GM19193 (cell line): ENCODE data around the gene CFAP299.

ENCODE experiments used
- POLR2A ChIP-seq: IDR thresholded peaks from 4 replicates; pipeline ENCODE4 v1.6.1; 2011; ENCODE audit not compliant: insufficient read depth, insufficient read length; ENCODE audit errors: extremely low read depth

The CFAP299 gene

GRCh38 chr4:80540785-80541469, 205.4 kb downstream of the CFAP299 start:
- TF ChIP-seq POLR2A: no peak

GRCh38 chr4:80542747-80543146, 207.2 kb downstream of the CFAP299 start:
- TF ChIP-seq POLR2A: no peak

GRCh38 chr4:80560337-80560736, 224.8 kb downstream of the CFAP299 start:
- TF ChIP-seq POLR2A: no peak

GRCh38 chr4:80566203-80566872, 230.8 kb downstream of the CFAP299 start:
- TF ChIP-seq POLR2A: no peak

GRCh38 chr4:80568891-80569290, 233.4 kb downstream of the CFAP299 start:
- TF ChIP-seq POLR2A: no peak

GRCh38 chr4:80576796-80577195, 241.3 kb downstream of the CFAP299 start:
- TF ChIP-seq POLR2A: no peak

- TF ChIP-seq POLR2A: no peak
These were observed 242.5 kb downstream of the CFAP299 start for GRCh38 chr4:80578001-80578400.

GRCh38 chr4:80585542-80585941, 250.0 kb downstream of the CFAP299 start:
- TF ChIP-seq POLR2A: no peak

- TF ChIP-seq POLR2A: no peak
These were observed 251.2 kb downstream of the CFAP299 start for GRCh38 chr4:80586716-80587115.

- no peak for TF ChIP-seq POLR2A
These were observed 252.4 kb downstream of the CFAP299 start for GRCh38 chr4:80587871-80588385.

- TF ChIP-seq POLR2A: no peak
These were observed 257.4 kb downstream of the CFAP299 start for GRCh38 chr4:80592950-80593349.

GRCh38 chr4:80594701-80595100, 259.2 kb downstream of the CFAP299 start:
- TF ChIP-seq POLR2A: no peak

GRCh38 chr4:80608281-80608980, 272.9 kb downstream of the CFAP299 start:
- TF ChIP-seq POLR2A: no peak

- no peak for TF ChIP-seq POLR2A
These were observed 274.7 kb downstream of the CFAP299 start for GRCh38 chr4:80610199-80610598.

- no peak for TF ChIP-seq POLR2A
These were observed 275.5 kb downstream of the CFAP299 start for GRCh38 chr4:80610845-80611677.
